H9 (cell line): Measurements from ENCODE around the gene MAGEB6. TPM values are rescaled to one million over a fixed set of nuclear protein-coding genes. Genes with fewer than 3 reads are reported as not detected.

Experiments used
- DNase-seq: peaks from one replicate; pipeline ENCODE4 v3.0.0-alpha.2; 2017
- H2AFZ ChIP-seq: one replicate; pipeline ENCODE4 v1.6.1; 2013; ENCODE audit warnings: mild to moderate bottlenecking, low read length, control low read depth, moderate library complexity
- H2AK5ac ChIP-seq: 2 replicates; pipeline ENCODE4 v1.6.1; 2013; ENCODE audit warnings: low read length, control low read depth, mixed read lengths; ENCODE audit not compliant: insufficient read length
- H2BK120ac ChIP-seq: one replicate; pipeline ENCODE4 v1.6.1; 2013; ENCODE audit warnings: low read depth, mild to moderate bottlenecking, low read length, control low read depth, inconsistent platforms; ENCODE audit not compliant: poor library complexity, severe bottlenecking
- H2BK12ac ChIP-seq: 2 replicates; pipeline ENCODE4 v1.6.1; 2013; ENCODE audit warnings: low read length, control low read depth, mixed read lengths, low read depth; ENCODE audit not compliant: insufficient read length
- H2BK15ac ChIP-seq: 2 replicates; pipeline ENCODE4 v1.6.1; 2013; ENCODE audit warnings: low read depth, low read length, control low read depth
- H2BK20ac ChIP-seq: one replicate; pipeline ENCODE4 v1.6.1; 2013; ENCODE audit warnings: low read depth, mild to moderate bottlenecking, low read length, control low read depth, inconsistent platforms; ENCODE audit not compliant: poor library complexity, severe bottlenecking
- H2BK5ac ChIP-seq: 2 replicates; pipeline ENCODE4 v1.6.1; 2013; ENCODE audit warnings: low read length, control low read depth, mixed read lengths; ENCODE audit not compliant: insufficient read length
- H3K14ac ChIP-seq: 2 replicates; pipeline ENCODE4 v1.6.1; 2013; ENCODE audit warnings: low read length, control low read depth; ENCODE audit not compliant: insufficient read depth
- H3K18ac ChIP-seq: 2 replicates; pipeline ENCODE4 v1.6.1; 2013; ENCODE audit warnings: low read depth, mild to moderate bottlenecking, mixed read lengths, low read length, control low read depth; ENCODE audit not compliant: insufficient read length
- H3K23ac ChIP-seq: 2 replicates; pipeline ENCODE4 v1.6.1; 2013; ENCODE audit warnings: low read length, control low read depth, mixed read lengths, low read depth; ENCODE audit not compliant: insufficient read length
- H3K23me2 ChIP-seq: 2 replicates; pipeline ENCODE4 v1.6.1; 2013; ENCODE audit warnings: low read depth, mild to moderate bottlenecking, mixed read lengths, low read length, control low read depth; ENCODE audit not compliant: insufficient read length, poor library complexity, severe bottlenecking
- H3K27ac ChIP-seq: 2 replicates; pipeline ENCODE4 v1.5.1; 2013; ENCODE audit warnings: low read length, control low read depth, mixed read lengths, low read depth; ENCODE audit not compliant: insufficient read length
- H3K27me3 ChIP-seq: 2 replicates; pipeline ENCODE4 v1.6.1; 2013; ENCODE audit warnings: low read length, control low read depth, inconsistent platforms; ENCODE audit not compliant: insufficient read depth
- H3K4ac ChIP-seq: 2 replicates; pipeline ENCODE4 v1.6.1; 2013; ENCODE audit warnings: low read depth, mild to moderate bottlenecking, control low read depth, inconsistent platforms, low read length, moderate library complexity
- H3K4me1 ChIP-seq: 2 replicates; pipeline ENCODE4 v1.6.1; 2013; ENCODE audit warnings: low read length, control low read depth, inconsistent platforms; ENCODE audit not compliant: insufficient read depth
- H3K4me2 ChIP-seq: 2 replicates; pipeline ENCODE4 v1.6.1; 2013; ENCODE audit warnings: low read length, control low read depth, mixed read lengths; ENCODE audit not compliant: insufficient read length, insufficient read depth
- H3K56ac ChIP-seq: 2 replicates; pipeline ENCODE4 v1.6.1; 2013; ENCODE audit warnings: low read depth, mild to moderate bottlenecking, mixed read lengths, low read length, control low read depth; ENCODE audit not compliant: insufficient read length
- H3K79me1 ChIP-seq: 2 replicates; pipeline ENCODE4 v1.6.1; 2013; ENCODE audit warnings: low read depth, mild to moderate bottlenecking, moderate library complexity, low read length, control low read depth, inconsistent platforms; ENCODE audit not compliant: insufficient read depth, poor library complexity, severe bottlenecking
- H3K79me2 ChIP-seq: 2 replicates; pipeline ENCODE4 v1.6.1; 2013; ENCODE audit warnings: low read length, control low read depth, inconsistent platforms; ENCODE audit not compliant: insufficient read depth
- H3K9ac ChIP-seq: 2 replicates; pipeline ENCODE4 v1.6.1; 2013; ENCODE audit warnings: low read length, control low read depth, mixed read lengths; ENCODE audit not compliant: insufficient read length; ENCODE audit errors: extremely low read depth
- H3K9me3 ChIP-seq: one replicate; pipeline ENCODE4 v1.6.1; 2013; ENCODE audit warnings: low read depth, low read length, inconsistent platforms; ENCODE audit not compliant: control insufficient read depth
- H3T11ph ChIP-seq: one replicate; pipeline ENCODE4 v1.6.1; 2013; ENCODE audit warnings: mild to moderate bottlenecking, low read length, control low read depth, inconsistent platforms
- H4K20me1 ChIP-seq: one replicate; pipeline ENCODE4 v1.6.1; 2013; ENCODE audit not compliant: control insufficient read depth, insufficient read length, insufficient read depth
- H4K5ac ChIP-seq: 2 replicates; pipeline ENCODE4 v1.6.1; 2013; ENCODE audit warnings: low read depth, mild to moderate bottlenecking, mixed read lengths, low read length, control low read depth; ENCODE audit not compliant: insufficient read length
- H4K8ac ChIP-seq: replicated peaks from 2 replicates; pipeline ENCODE4 v1.6.1; 2013; ENCODE audit warnings: low read length, control low read depth, mixed read lengths, low read depth; ENCODE audit not compliant: insufficient read length
- H4K91ac ChIP-seq: 2 replicates; pipeline ENCODE4 v1.6.1; 2013; ENCODE audit warnings: low read depth, mild to moderate bottlenecking, moderate library complexity, mixed read lengths, low read length, control low read depth; ENCODE audit not compliant: insufficient read length
- H3K27ac Mint-ChIP-seq, 3 experiments: 2 replicates in 2 of 3; 3 replicates in 1 of 3; pipeline ENCODE4 v1.8.0; 2020 to 2021; ENCODE audit warnings: mixed read lengths in 3 of 3, mild to moderate bottlenecking in 1 of 3, moderate library complexity in 1 of 3
- H3K27me3 Mint-ChIP-seq: 2 replicates; pipeline ENCODE4 v1.8.0; 2021; ENCODE audit warnings: low read depth, mild to moderate bottlenecking, moderate library complexity, mixed read lengths
- H3K36me3 Mint-ChIP-seq, 3 experiments: 2 replicates in 2 of 3; 3 replicates in 1 of 3; pipeline ENCODE4 v1.8.0; 2020 to 2021; ENCODE audit warnings: low read depth in 3 of 3, mixed read lengths in 3 of 3; ENCODE audit not compliant: insufficient read depth in 1 of 3
- H3K4me1 Mint-ChIP-seq, 2 experiments: 2 replicates each; pipeline ENCODE4 v1.8.0; 2020; ENCODE audit warnings: mixed read lengths in 2 of 2
- H3K4me3 Mint-ChIP-seq, 2 experiments: 2 replicates in 1 of 2; 3 replicates in 1 of 2; pipeline ENCODE4 v1.8.0; 2020 to 2021; ENCODE audit warnings: mild to moderate bottlenecking in 2 of 2, mixed read lengths in 2 of 2, moderate library complexity in 1 of 2
- H3K9me3 Mint-ChIP-seq, 2 experiments: 2 replicates in 1 of 2; 3 replicates in 1 of 2; pipeline ENCODE4 v1.8.0; 2020; ENCODE audit warnings: mild to moderate bottlenecking in 2 of 2, mixed read lengths in 2 of 2, moderate library complexity in 1 of 2
- CTCF ChIP-seq: fragments of 200-600 bp; sonication (generic); conservative IDR thresholded peaks from 3 replicates; pipeline ENCODE4 v1.8.0; 2021; ENCODE audit warnings: antibody characterized with exemption, mild to moderate bottlenecking
- WGBS: extraction: QIAGEN DNeasy Blood & Tissue Kit; methylation state at CpG from one replicate; pipeline ENCODE4 v1.1.7; 2013; ENCODE audit warnings: missing lambda C conversion rate, low lambda C conversion rate, mixed read lengths; ENCODE audit not compliant: insufficient read length; ENCODE audit errors: extremely low coverage; 5-methylcytosine and 5-hydroxymethylcytosine counted together
- total RNA-seq: library from RNA; stranded (reverse); gene quantifications from 2 replicates; pipeline ENCODE4 v1.2.1, GENCODE V29; 2021

Gene MAGEB6
- total RNA-seq, 1 experiment from 2014 or later = not detected

- Histone ChIP-seq H3K79me2 (no peaks in the 10 kb centered on the region), H3K27ac (no peak within 1 kb of the TSS), H3K4me2 (no peak within 1 kb of the TSS), H2BK15ac (no peak within 1 kb of the TSS), H2BK12ac (no peak within 1 kb of the TSS), H3K9me3 (peaks cover 16% of the 10 kb centered on the region), H2AK5ac (no peak within 1 kb of the TSS), H4K8ac (no peak within 1 kb of the TSS), H4K91ac (no peak within 1 kb of the TSS), H2BK5ac (no peak within 1 kb of the TSS), H4K5ac (no peak within 1 kb of the TSS), H3K23ac (no peak within 1 kb of the TSS), H2AFZ (no peak within 1 kb of the TSS), H3K27me3 (no peaks in the 10 kb centered on the region), H3K14ac (no peak within 1 kb of the TSS), H3K79me1 (no peaks in the 10 kb centered on the region), H3K9ac (no peak within 1 kb of the TSS), H4K20me1 (no peaks in the 10 kb centered on the region), H2BK20ac (no peak within 1 kb of the TSS), H3K23me2 (no peaks in the 10 kb centered on the region), H2BK120ac (no peak within 1 kb of the TSS), H3K4ac (no peak within 1 kb of the TSS), H3K18ac (no peak within 1 kb of the TSS), H3T11ph (no peak within 1 kb of the TSS), H3K4me1 (no peaks in the 10 kb centered on the region), H3K56ac (no peak within 1 kb of the TSS)
- peaks cover 9 to 19% (median 10%) of the 10 kb centered on the region in 3 experiments; a peak in 5 of 7 replicates for H3K36me3 Mint-ChIP-seq
- H3K9me3 Mint-ChIP-seq = peaks cover 61 to 65% of the 10 kb centered on the region in 2 experiments
- no peak for DNase-seq
- no peak within 1 kb of the TSS for H3K4me3 Mint-ChIP-seq
- peaks cover 2% of the 10 kb centered on the region for H3K27me3 Mint-ChIP-seq
- no peak for TF ChIP-seq CTCF
- H3K27ac Mint-ChIP-seq = no peak within 1 kb of the TSS
- WGBS = no CpG with 5 or more reads among the region's 10 CpGs
- H3K4me1 Mint-ChIP-seq = no peaks in the 10 kb centered on the region
Measured at GRCh38 chrX:26160301-26160700, 31.9 kb upstream of the MAGEB6 start, which contains the start of gene MAGEB6B. Gene MAGEB6B, plus strand, starts transcription at chrX:26160601. Its CDS starts 0 bp downstream, at chrX:26160601.
